ENCODE measurements around the gene LHB. TPM values are rescaled to one million over a fixed set of nuclear protein-coding genes. Genes with fewer than 3 reads are reported as not detected.
A peak's percentile ranks its signal among the peaks of the same experiment; 100 is the strongest.

LHB gene
- total RNA-seq, 1 experiment from 2014 or later: not detected

- H3K4me3 Mint-ChIP-seq: peak overlapping the region in 1 of 2 experiments; percentile 68; a peak in 2 of 5 replicates
- Histone ChIP-seq H2AK5ac (ENCODE audit: insufficient read length, low read length) (no peak overlapping the region), H2BK12ac (ENCODE audit: insufficient read length, low read depth, low read length) (no peak overlapping the region)
Observed at GRCh38 chr19:49020342-49020741, 3.5 kb upstream of the LHB start.

More at GRCh38 chr19:49020342-49020741, 3.5 kb upstream of the LHB start:
- Mint-ChIP-seq H3K27ac (no peak overlapping the region), H3K4me1 (peaks cover 15 to 36% of the 10 kb centered on the region in 2 experiments), H3K36me3 (ENCODE audit: insufficient read depth in 1 of 3, low read depth in 3 of 3) (peaks cover 6 to 12% (median 12%) of the 10 kb centered on the region in 3 experiments; a peak in 6 of 7 replicates), H3K9me3 (peaks cover 0 to 1% of the 10 kb centered on the region in 2 experiments; a peak in 2 of 5 replicates), H3K27me3 (ENCODE audit: low read depth) (peaks cover 44% of the 10 kb centered on the region)
- Histone ChIP-seq H3K79me2 (ENCODE audit: insufficient read depth, low read length) (no peaks in the 10 kb centered on the region), H3K4me1 (ENCODE audit: insufficient read depth, low read length) (peaks cover 4% of the 10 kb centered on the region; the same call in 1 of the 2 replicates), H3K56ac (ENCODE audit: insufficient read length, low read depth, low read length) (no peak overlapping the region), H4K91ac (ENCODE audit: insufficient read length, low read depth, low read length) (no peak overlapping the region), H4K5ac (ENCODE audit: insufficient read length, low read depth, low read length) (no peak overlapping the region), H3K9ac (ENCODE audit: extremely low read depth, insufficient read length, low read length) (no peak overlapping the region), H3K23ac (ENCODE audit: insufficient read length, low read depth, low read length) (no peak overlapping the region), H2BK120ac (ENCODE audit: low read depth, low read length, poor library complexity, severe bottlenecking) (no peak overlapping the region), H3K79me1 (ENCODE audit: insufficient read depth, low read depth, low read length, poor library complexity, severe bottlenecking) (no peaks in the 10 kb centered on the region), H3K27me3 (ENCODE audit: insufficient read depth, low read length) (no peaks in the 10 kb centered on the region; the same call in 1 of the 2 replicates), H2AFZ (ENCODE audit: low read length) (no peak overlapping the region), H3K14ac (ENCODE audit: insufficient read depth, low read length) (no peak overlapping the region), H4K20me1 (ENCODE audit: control insufficient read depth, insufficient read depth, insufficient read length) (no peaks in the 10 kb centered on the region), H2BK5ac (ENCODE audit: insufficient read length, low read length) (no peak overlapping the region), H3K27ac (ENCODE audit: insufficient read length, low read depth, low read length) (no peak overlapping the region), H3K9me3 (ENCODE audit: control insufficient read depth, low read depth, low read length) (no peaks in the 10 kb centered on the region), H3K23me2 (ENCODE audit: insufficient read length, low read depth, low read length, poor library complexity, severe bottlenecking) (peaks cover 8% of the 10 kb centered on the region), H3K18ac (ENCODE audit: insufficient read length, low read depth, low read length) (peak overlapping the region; percentile 15), H4K8ac (replicated peaks; ENCODE audit: insufficient read length, low read depth, low read length) (no peak overlapping the region), H3K4ac (ENCODE audit: low read depth, low read length) (no peak overlapping the region), H2BK15ac (ENCODE audit: low read depth, low read length) (no peak overlapping the region), H3K4me2 (ENCODE audit: insufficient read depth, insufficient read length, low read length) (peak overlapping the region; percentile 9), H2BK20ac (ENCODE audit: low read depth, low read length, poor library complexity, severe bottlenecking) (no peak overlapping the region), H3T11ph (ENCODE audit: low read length) (no peak overlapping the region)
- TF ChIP-seq CTCF (conservative IDR thresholded peaks at IDR 0.05): no peak
- no CpG with 5 or more reads among the region's 11 CpGs for WGBS (ENCODE audit: extremely low coverage, insufficient read length, low lambda C conversion rate)
- DNase-seq: peak; percentile 77
